Stimulated activated effector memory CD8-positive, alpha-beta T cell treated with anti-CD3 and anti-CD28 coated beads, Interleukin-12 subunit alpha, Interleukin-12 subunit beta, amount 100 ng/mL, for 72 hours (primary cell): ENCODE data around the gene DUS3L.

ENCODE experiments used
- ATAC-seq: fragments of 150-1000 bp; cut with Tn5 transposase; 2 replicates; pipeline ENCODE4 v1.10.0; 2021
- DNase-seq, 2 donors: peaks; one replicate each; pipeline ENCODE4 v3.0.0; 2021 to 2022; ENCODE audit warnings: low spot score in 2 of 2
- H3K27ac Mint-ChIP-seq: one replicate; pipeline ENCODE4 v1.8.0; 2022; ENCODE audit warnings: mild to moderate bottlenecking, mixed read lengths
- H3K36me3 Mint-ChIP-seq: one replicate; pipeline ENCODE4 v1.8.0; 2022; ENCODE audit warnings: mild to moderate bottlenecking, mixed read lengths
- H3K4me1 Mint-ChIP-seq: one replicate; pipeline ENCODE4 v1.8.0; 2022; ENCODE audit warnings: mixed read lengths
- H3K4me3 Mint-ChIP-seq: one replicate; pipeline ENCODE4 v1.8.0; 2022; ENCODE audit warnings: mild to moderate bottlenecking, mixed read lengths
- H3K9me3 Mint-ChIP-seq: one replicate; pipeline ENCODE4 v1.8.0; 2022; ENCODE audit warnings: mixed read lengths

The DUS3L gene

DNA sequence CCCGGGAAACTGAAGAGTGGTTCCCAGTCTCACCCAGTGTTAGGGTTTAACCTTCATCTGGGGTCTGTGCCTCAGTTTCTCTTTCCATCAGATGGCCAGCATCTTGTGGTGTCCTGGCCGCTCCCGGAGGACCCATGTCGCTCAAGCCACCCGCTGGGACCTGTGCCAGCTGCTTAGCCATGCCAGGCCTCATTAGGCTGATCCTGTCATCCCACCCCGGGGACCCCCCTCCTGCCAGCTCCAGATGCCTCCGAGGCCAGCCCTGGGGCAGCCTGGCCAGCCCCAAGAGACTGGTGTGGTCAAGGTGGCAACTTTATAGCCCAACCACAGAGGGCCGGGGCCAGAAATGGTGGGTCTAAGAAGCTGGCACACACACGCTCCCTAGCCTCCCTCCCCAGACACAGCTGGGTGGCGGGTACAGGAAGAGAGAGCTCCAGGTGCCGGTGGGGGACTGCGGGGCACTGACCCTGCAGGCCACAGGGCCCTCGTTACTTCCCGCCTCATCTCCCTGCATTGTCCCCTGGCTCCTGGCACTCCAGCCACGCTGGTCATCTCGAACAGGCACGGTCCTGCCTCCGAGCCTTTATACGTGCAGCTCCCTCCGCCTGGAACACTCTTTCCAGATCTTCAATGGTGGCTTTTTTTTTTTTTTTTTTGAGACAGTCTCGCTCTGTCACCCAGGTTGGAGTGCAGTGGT lies 17.3 kb upstream of the DUS3L start:
- Mint-ChIP-seq H3K36me3 (no peaks in the 10 kb centered on the region), H3K4me3 (no peak overlapping the region), H3K9me3 (no peaks in the 10 kb centered on the region), H3K4me1 (peaks cover 12% of the 10 kb centered on the region), H3K27ac (no peak overlapping the region)
- DNase-seq (no peak), ATAC-seq (no peak)

DNA sequence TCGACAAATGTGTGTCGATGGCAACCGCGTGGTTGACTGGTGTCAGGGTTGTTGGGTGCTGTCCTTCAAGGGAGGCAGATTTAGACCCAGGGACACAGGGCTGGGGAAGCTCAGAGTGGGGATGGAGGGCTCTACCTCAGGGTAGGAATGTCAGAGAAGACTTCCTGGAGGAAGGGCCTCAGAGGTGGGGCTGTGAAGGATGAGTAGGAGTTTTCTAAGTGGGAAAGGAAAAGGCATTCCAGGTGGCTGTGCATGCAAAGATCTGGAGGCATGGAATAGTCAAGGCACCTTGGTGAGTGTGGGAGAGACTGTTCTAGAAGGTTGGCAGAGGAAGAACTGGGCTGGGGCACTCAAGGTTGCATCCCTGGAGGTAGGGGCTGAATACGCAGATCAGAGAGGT lies 15.9 kb upstream of the DUS3L start:
- no peak for ATAC-seq
- Mint-ChIP-seq H3K9me3 (no peaks in the 10 kb centered on the region), H3K4me3 (no peak overlapping the region)

GRCh38 chr19:5806133-5806489 lies 15.1 kb upstream of the DUS3L start:
- Mint-ChIP-seq H3K36me3 (no peaks in the 10 kb centered on the region), H3K4me3 (peak overlapping the region; percentile 47), H3K4me1 (peaks cover 29% of the 10 kb centered on the region), H3K9me3 (no peaks in the 10 kb centered on the region), H3K27ac (no peak overlapping the region)
- DNase-seq (no peak), ATAC-seq (no peak)

More for the DNA sequence above, 15.9 kb upstream of the DUS3L start:
- Mint-ChIP-seq H3K4me1 (peaks cover 25% of the 10 kb centered on the region), H3K27ac (no peak overlapping the region), H3K36me3 (no peaks in the 10 kb centered on the region)
- DNase-seq = no peak

GRCh38 chr19:5805462-5806132 lies 14.6 kb upstream of the DUS3L start:
- Mint-ChIP-seq H3K27ac (no peak overlapping the region), H3K4me3 (peak overlapping the region; percentile 47), H3K9me3 (no peaks in the 10 kb centered on the region), H3K4me1 (peaks cover 29% of the 10 kb centered on the region), H3K36me3 (no peaks in the 10 kb centered on the region)
- ATAC-seq (peak; percentile 29), DNase-seq (peak; percentile 38 to 76)

DNA sequence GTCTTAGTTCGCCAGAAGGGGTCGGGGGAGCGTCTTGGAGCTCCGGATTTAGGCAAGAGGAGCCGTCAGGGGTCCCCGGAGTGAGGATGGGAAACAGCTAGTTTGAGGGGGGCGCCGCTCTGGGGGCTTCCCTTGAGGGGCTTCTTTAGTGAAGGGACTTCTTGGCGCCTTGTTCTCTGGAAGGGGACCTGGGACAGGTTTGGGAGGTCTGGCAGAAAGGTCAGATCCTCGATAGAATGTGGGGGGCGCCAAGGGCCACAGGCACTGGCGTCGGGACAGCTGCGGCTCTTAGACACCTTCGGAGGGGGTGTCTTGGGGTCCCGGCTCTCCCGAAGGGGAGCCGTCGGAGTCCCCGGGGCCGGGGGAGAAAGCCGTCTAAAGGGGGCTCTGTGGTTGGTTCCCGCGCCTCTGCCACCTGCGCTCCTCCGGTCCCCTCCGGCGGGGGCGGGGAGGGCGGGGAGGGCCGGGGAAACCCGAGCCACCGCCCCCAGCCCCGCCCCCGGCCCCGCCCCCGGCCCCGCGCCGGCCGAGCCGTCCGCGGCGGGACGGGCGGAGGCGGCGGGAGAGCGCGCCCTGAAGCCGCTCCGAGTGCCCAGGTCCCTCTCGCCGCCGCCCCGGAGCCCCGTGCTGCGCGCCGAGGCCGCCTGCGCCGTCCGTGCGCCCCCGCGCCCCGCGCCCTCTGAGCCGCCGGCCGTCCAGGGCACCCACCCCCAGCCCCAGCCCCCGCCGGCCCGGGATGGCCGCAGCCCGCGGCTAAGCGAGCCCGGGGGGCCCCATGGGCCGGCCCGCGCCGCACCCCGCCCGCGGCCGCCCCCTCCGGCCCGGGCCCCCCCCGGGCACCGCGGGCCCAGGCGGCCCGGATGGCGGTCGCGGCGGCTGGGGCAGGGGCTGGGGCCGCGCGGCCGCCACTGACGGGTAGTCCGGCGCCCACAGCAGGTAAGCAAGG lies 13.8 kb upstream of the DUS3L start, which contains the start of gene NRTN:
Gene NRTN, plus strand, starts transcription at position 552 of the 946 bp plus-strand sequence. CDS start 19,099 bp downstream, outside the sequence.
- Mint-ChIP-seq H3K4me3 (peak within 1 kb of the TSS; percentile 82), H3K36me3 (no peaks in the 10 kb centered on the region), H3K27ac (peak within 1 kb of the TSS; percentile 88), H3K4me1 (peaks cover 29% of the 10 kb centered on the region), H3K9me3 (no peaks in the 10 kb centered on the region)
- ATAC-seq = peak; percentile 4
- peak in 1 of 2 donors; percentile 68 for DNase-seq

DNA sequence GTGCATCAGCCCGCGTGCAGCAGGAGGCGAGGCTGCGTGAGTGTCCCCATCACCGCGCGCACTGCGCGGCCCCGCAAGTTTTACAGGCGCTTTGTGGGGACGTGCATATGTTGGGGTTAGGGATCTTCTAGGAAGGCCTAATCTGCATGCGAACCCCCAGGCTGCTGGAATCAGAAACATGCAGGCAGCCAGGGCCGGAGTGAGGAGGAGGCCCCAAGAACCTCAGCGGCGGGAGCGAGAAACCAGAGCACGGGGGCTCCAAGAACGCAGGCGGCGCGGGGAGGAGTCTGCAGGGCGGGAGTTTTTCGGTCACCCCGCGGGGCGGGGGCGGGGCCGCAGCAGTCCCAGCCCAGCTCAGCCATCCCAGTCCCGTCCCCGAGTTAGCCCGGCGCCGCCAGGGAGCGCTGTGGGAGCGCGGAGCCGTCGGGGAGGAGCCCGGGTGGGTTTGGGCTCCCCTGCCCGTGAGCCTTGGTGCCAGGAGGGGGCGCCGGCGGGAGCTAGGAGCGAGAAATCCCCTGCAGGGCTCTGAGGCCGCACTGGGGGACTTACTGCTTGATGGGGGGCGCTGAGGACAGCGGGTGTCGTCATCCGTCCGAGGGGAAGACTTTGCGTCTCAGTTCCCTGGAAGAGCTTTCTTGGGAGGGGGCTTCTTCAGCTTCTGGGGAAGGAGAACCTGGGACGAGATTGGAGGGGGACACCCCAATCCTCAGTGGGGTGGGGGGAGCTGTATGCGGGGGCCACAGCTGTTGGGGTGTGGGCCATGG lies 13.0 kb upstream of the DUS3L start:
- Mint-ChIP-seq H3K4me3 (peak overlapping the region; percentile 82), H3K9me3 (no peaks in the 10 kb centered on the region), H3K4me1 (peaks cover 29% of the 10 kb centered on the region), H3K27ac (peak overlapping the region; percentile 88), H3K36me3 (no peaks in the 10 kb centered on the region)
- DNase-seq (peak; percentile 96 to 97), ATAC-seq (peak; percentile 93)

DNA sequence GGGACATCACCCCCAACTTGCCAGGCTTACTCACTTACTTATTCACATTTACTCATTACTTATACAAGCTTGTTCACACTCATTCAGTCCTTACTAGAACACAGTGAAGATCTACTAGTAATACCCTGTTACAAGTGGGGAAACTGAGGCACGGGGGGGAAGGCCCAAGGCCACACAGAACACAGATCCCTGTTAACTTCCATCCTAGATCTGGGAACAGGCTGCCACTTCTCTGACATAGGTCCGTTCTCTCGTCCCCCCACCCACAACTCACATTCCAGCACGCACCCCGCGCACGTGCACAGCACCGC lies 12.4 kb upstream of the DUS3L start:
- ATAC-seq (no peak), DNase-seq (no peak)
- Mint-ChIP-seq H3K4me3 (peak overlapping the region; percentile 82), H3K9me3 (no peaks in the 10 kb centered on the region), H3K36me3 (no peaks in the 10 kb centered on the region), H3K27ac (no peak overlapping the region), H3K4me1 (peaks cover 29% of the 10 kb centered on the region)

DNA sequence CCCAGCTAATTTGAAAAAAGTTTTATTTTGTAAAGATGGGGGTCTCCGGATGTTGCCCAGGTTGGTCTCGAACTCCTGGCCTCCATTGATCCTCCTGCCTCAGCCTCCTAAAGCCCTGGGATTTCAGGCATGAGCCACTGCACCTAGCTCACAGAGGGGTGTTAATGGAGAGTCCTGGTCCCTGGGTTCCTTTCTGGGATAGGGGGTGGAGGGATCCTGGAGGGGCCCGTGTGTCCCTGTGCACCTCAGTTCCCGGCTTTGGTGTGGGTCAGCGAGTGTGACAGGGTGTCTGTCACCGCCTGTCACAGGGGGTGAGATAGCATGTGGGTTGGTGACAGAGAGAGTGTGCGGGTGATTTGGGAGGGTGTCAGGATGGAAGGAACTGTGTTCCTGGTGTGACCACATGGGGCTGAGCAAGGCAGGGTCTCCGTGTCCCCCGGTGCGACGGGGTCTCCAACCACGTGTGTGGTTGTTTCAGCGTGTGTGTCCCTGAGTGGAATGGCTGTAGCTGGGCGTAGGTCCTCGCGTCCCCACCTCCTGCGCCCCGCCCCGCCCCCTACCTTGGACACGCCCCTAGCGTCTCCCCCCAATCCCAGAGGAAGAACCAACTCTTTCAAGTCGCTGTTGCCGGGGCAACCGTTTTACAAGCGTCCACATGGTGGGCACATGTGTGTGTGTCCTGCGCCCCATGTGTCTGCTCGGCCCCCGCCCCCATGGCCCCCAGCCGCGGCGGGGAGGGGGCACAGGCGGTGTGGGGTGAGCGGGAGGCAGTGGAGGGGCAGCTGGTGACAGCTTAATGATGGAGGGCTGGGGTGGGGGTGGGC lies 11.0 kb upstream of the DUS3L start:
- no peak overlapping the region for H3K27ac Mint-ChIP-seq
- peak overlapping the region; percentile 82 for H3K4me3 Mint-ChIP-seq
- ATAC-seq = no peak
- H3K9me3 Mint-ChIP-seq = no peaks in the 10 kb centered on the region
- peaks cover 29% of the 10 kb centered on the region for H3K4me1 Mint-ChIP-seq
- H3K36me3 Mint-ChIP-seq = no peaks in the 10 kb centered on the region
- DNase-seq = no peak

- Mint-ChIP-seq H3K9me3 (no peaks in the 10 kb centered on the region), H3K27ac (no peak overlapping the region), H3K36me3 (no peaks in the 10 kb centered on the region), H3K4me1 (peaks cover 29% of the 10 kb centered on the region), H3K4me3 (no peak overlapping the region)
- no peak for DNase-seq
- no peak for ATAC-seq
Observed at GRCh38 chr19:5800361-5801270, 9.7 kb upstream of the DUS3L start.

- no peaks in the 10 kb centered on the region for H3K9me3 Mint-ChIP-seq
- H3K4me3 Mint-ChIP-seq = no peak overlapping the region
- H3K27ac Mint-ChIP-seq = no peak overlapping the region
- H3K4me1 Mint-ChIP-seq = peaks cover 29% of the 10 kb centered on the region
- ATAC-seq = no peak
- no peaks in the 10 kb centered on the region for H3K36me3 Mint-ChIP-seq
- DNase-seq = no peak
Observed at GRCh38 chr19:5799247-5800241, 8.6 kb upstream of the DUS3L start.

GRCh38 chr19:5798244-5798643 lies 7.3 kb upstream of the DUS3L start:
- Mint-ChIP-seq H3K36me3 (no peaks in the 10 kb centered on the region), H3K4me1 (peaks cover 17% of the 10 kb centered on the region), H3K4me3 (no peak overlapping the region), H3K27ac (no peak overlapping the region), H3K9me3 (no peaks in the 10 kb centered on the region)
- DNase-seq (no peak), ATAC-seq (no peak)

- Mint-ChIP-seq H3K4me1 (peaks cover 9% of the 10 kb centered on the region), H3K4me3 (no peak overlapping the region)
- no peak for DNase-seq
Observed at GRCh38 chr19:5795382-5795919, 4.5 kb upstream of the DUS3L start.

More at GRCh38 chr19:5795382-5795919, 4.5 kb upstream of the DUS3L start:
- Mint-ChIP-seq H3K36me3 (peaks cover 8% of the 10 kb centered on the region), H3K27ac (no peak overlapping the region), H3K9me3 (no peaks in the 10 kb centered on the region)
- ATAC-seq = no peak
